ENCODE measurements around the gene EIF5A. TPM values are rescaled to one million over a fixed set of nuclear protein-coding genes. Genes with fewer than 3 reads are reported as not detected.

Gene EIF5A
- total RNA-seq, 2 donors from 2014 or later = 367 to 917 TPM

- H3K4me3 ChIP-seq = no peak overlapping the region
- no peak overlapping the region for H3K9ac ChIP-seq (ENCODE audit: low read depth in 2 of 2, low read length in 2 of 2)
- DNase-seq = no peak
- no peaks in the 10 kb centered on the region for H3K27me3 ChIP-seq
- H3K36me3 ChIP-seq = no peaks in the 10 kb centered on the region
- no peak overlapping the region for H3K27ac ChIP-seq
- H3K9me3 ChIP-seq = no peaks in the 10 kb centered on the region
- H3K4me1 ChIP-seq = no peaks in the 10 kb centered on the region
- TF ChIP-seq CTCF (IDR thresholded peaks at IDR 0.05) = no peak
- intact Hi-C loops (cut with DNase I) = no loop called here
Observed at GRCh38 chr17:7343250-7343649, 35.8 kb downstream of the EIF5A start.

GRCh38 chr17:7346761-7347614, 39.6 kb downstream of the EIF5A start:
- H3K4me1 ChIP-seq = peaks cover 3% of the 10 kb centered on the region
- no peak overlapping the region for H3K27ac ChIP-seq
- TF ChIP-seq CTCF (IDR thresholded peaks at IDR 0.05) = no peak
- no peaks in the 10 kb centered on the region for H3K9me3 ChIP-seq
- intact Hi-C loops (cut with DNase I) = loop anchor here (5.0 kb wide), 1 partner anchor 295 kb away; no protein-coding TSS in a partner anchor
- H3K9ac ChIP-seq (ENCODE audit: low read depth in 2 of 2, low read length in 2 of 2) = no peak overlapping the region
- H3K4me3 ChIP-seq = no peak overlapping the region
- no peaks in the 10 kb centered on the region for H3K27me3 ChIP-seq
- H3K36me3 ChIP-seq = no peaks in the 10 kb centered on the region
- DNase-seq = no peak

- Histone ChIP-seq H3K36me3 (no peaks in the 10 kb centered on the region), H3K27ac (no peak overlapping the region), H3K9me3 (no peaks in the 10 kb centered on the region), H3K9ac (ENCODE audit: low read depth in 2 of 2, low read length in 2 of 2) (peak overlapping the region in 1 of 2 donors; percentile 20), H3K4me1 (peaks cover 7% of the 10 kb centered on the region), H3K27me3 (no peaks in the 10 kb centered on the region), H3K4me3 (no peak overlapping the region)
- intact Hi-C loops (cut with DNase I) = loop anchor here (5.0 kb wide), 1 partner anchor 296 kb away; no protein-coding TSS in a partner anchor
- DNase-seq = no peak
- TF ChIP-seq CTCF (IDR thresholded peaks at IDR 0.05) = no peak
Observed at GRCh38 chr17:7347630-7348477, 40.4 kb downstream of the EIF5A start.

- intact Hi-C loops (cut with DNase I) = loop anchor here (5.0 kb wide), 1 partner anchor 296 kb away; no protein-coding TSS in a partner anchor
- no peak overlapping the region for H3K4me3 ChIP-seq
- TF ChIP-seq CTCF (IDR thresholded peaks at IDR 0.05) = no peak
- no peaks in the 10 kb centered on the region for H3K36me3 ChIP-seq
- no peak overlapping the region for H3K27ac ChIP-seq
- no peak for DNase-seq
- H3K9me3 ChIP-seq = no peaks in the 10 kb centered on the region
- peaks cover 9% of the 10 kb centered on the region for H3K4me1 ChIP-seq
- no peaks in the 10 kb centered on the region for H3K27me3 ChIP-seq
- H3K9ac ChIP-seq (ENCODE audit: low read depth in 2 of 2, low read length in 2 of 2) = peak overlapping the region in 1 of 2 donors; percentile 20
Observed at GRCh38 chr17:7348478-7349242, 41.2 kb downstream of the EIF5A start.

Data from colonic mucosa (tissue), 4 donors.